Measurements from ENCODE around the gene FSTL5.

Gene FSTL5

GRCh38 chr4:161505141-161505540 lies 658.7 kb downstream of the FSTL5 start:
- no peak for ATAC-seq
- TF ChIP-seq ZFP3 (CRISPR knock-in tag; IDR thresholded peaks at IDR 0.05) (no peak), ARNTL (CRISPR knock-in tag; IDR thresholded peaks at IDR 0.05; ENCODE audit: borderline replicate concordance, low read depth) (no peak), ZNF8 (CRISPR knock-in tag; IDR thresholded peaks at IDR 0.05) (no peak), CSRNP3 (CRISPR knock-in tag; IDR thresholded peaks at IDR 0.05) (no peak), CREB5 (CRISPR knock-in tag; IDR thresholded peaks at IDR 0.05; ENCODE audit: low read depth) (no peak), ISL1 (CRISPR knock-in tag; IDR thresholded peaks at IDR 0.05) (no peak), ZNF70 (CRISPR knock-in tag; IDR thresholded peaks at IDR 0.05) (no peak), CSDC2 (CRISPR knock-in tag; IDR thresholded peaks at IDR 0.05) (no peak)

GRCh38 chr4:161498155-161498554 lies 665.6 kb downstream of the FSTL5 start:
- no peak for ATAC-seq
- TF ChIP-seq BACH2 (CRISPR knock-in tag; IDR thresholded peaks at IDR 0.05; ENCODE audit: borderline replicate concordance) (no peak), ISL1 (CRISPR knock-in tag; IDR thresholded peaks at IDR 0.05) (no peak)

GRCh38 chr4:161486461-161486860 lies 677.3 kb downstream of the FSTL5 start:
- ATAC-seq, result no peak
- no peak for TF ChIP-seq RARB (CRISPR knock-in tag; IDR thresholded peaks at IDR 0.05)
- TF ChIP-seq ZNF70 (CRISPR knock-in tag; IDR thresholded peaks at IDR 0.05), result no peak
- TF ChIP-seq ZFP30 (CRISPR knock-in tag; IDR thresholded peaks at IDR 0.05), result no peak
- no peak for TF ChIP-seq CSDC2 (CRISPR knock-in tag; IDR thresholded peaks at IDR 0.05)
- TF ChIP-seq PPARA (CRISPR knock-in tag; IDR thresholded peaks at IDR 0.05; ENCODE audit: borderline replicate concordance), result no peak
- no peak for TF ChIP-seq CSRNP3 (CRISPR knock-in tag; IDR thresholded peaks at IDR 0.05)

- no peak for ATAC-seq
- no peak for TF ChIP-seq PPARA (CRISPR knock-in tag; IDR thresholded peaks at IDR 0.05; ENCODE audit: borderline replicate concordance)
- TF ChIP-seq ZC3H10 (CRISPR knock-in tag; IDR thresholded peaks at IDR 0.05), result no peak
- TF ChIP-seq GLIS3 (CRISPR knock-in tag; IDR thresholded peaks at IDR 0.05), result no peak
- TF ChIP-seq TSHZ2 (CRISPR knock-in tag; IDR thresholded peaks at IDR 0.05), result no peak
- no peak for TF ChIP-seq CSDC2 (CRISPR knock-in tag; IDR thresholded peaks at IDR 0.05)
- TF ChIP-seq ZFP30 (CRISPR knock-in tag; IDR thresholded peaks at IDR 0.05), result no peak
- TF ChIP-seq TOX (CRISPR knock-in tag; IDR thresholded peaks at IDR 0.05; ENCODE audit: borderline replicate concordance), result no peak
- no peak for TF ChIP-seq ISL1 (CRISPR knock-in tag; IDR thresholded peaks at IDR 0.05)
- no peak for TF ChIP-seq ZNF70 (CRISPR knock-in tag; IDR thresholded peaks at IDR 0.05)
- no peak for TF ChIP-seq ARNTL (CRISPR knock-in tag; IDR thresholded peaks at IDR 0.05; ENCODE audit: borderline replicate concordance, low read depth)
- TF ChIP-seq POU6F1 (CRISPR knock-in tag; IDR thresholded peaks at IDR 0.05; ENCODE audit: borderline replicate concordance, low read depth), result no peak
- TF ChIP-seq ZFP3 (CRISPR knock-in tag; IDR thresholded peaks at IDR 0.05), result no peak
- TF ChIP-seq ZNF8 (CRISPR knock-in tag; IDR thresholded peaks at IDR 0.05), result no peak
- TF ChIP-seq ZNF565 (CRISPR knock-in tag; conservative IDR thresholded peaks at IDR 0.05; ENCODE audit: low read depth), result no peak
Measured at GRCh38 chr4:161466316-161466715, 697.5 kb downstream of the FSTL5 start.

Data from SK-N-SH treated with all-trans-retinoic acid at 6 μM for 48 hours (cell line).